ENCODE results near the gene TREML2. TPM values are rescaled to one million over a fixed set of nuclear protein-coding genes. Genes with fewer than 3 reads are reported as not detected.

The TREML2 gene
- total and polyA plus RNA-seq, 9 of the 15 experiments (the other 6 are each of a cell fraction or from before 2014, with no cell fraction given), result 0.20 to 2.9 (median 1.4) TPM

GRCh38 chr6:41159415-41160082, 41.4 kb downstream of the TREML2 start (continued):
- TF ChIP-seq TCFL5 (CRISPR knock-in tag; conservative IDR thresholded peaks at IDR 0.05), result no peak
- TF ChIP-seq CHD4 (IDR thresholded peaks at IDR 0.05; ENCODE audit: insufficient read depth, insufficient replicate concordance, low read depth, low read length, poor library complexity, severe bottlenecking), result no peak
- TF ChIP-seq PHTF2 (CRISPR knock-in tag; IDR thresholded peaks at IDR 0.05), result no peak
- no peak for TF ChIP-seq SMARCB1 (IDR thresholded peaks at IDR 0.05; ENCODE audit: insufficient read length, low read depth)
- TF ChIP-seq WHSC1 (IDR thresholded peaks at IDR 0.05; ENCODE audit: low read length), result no peak
- TF ChIP-seq, protein P1, sequence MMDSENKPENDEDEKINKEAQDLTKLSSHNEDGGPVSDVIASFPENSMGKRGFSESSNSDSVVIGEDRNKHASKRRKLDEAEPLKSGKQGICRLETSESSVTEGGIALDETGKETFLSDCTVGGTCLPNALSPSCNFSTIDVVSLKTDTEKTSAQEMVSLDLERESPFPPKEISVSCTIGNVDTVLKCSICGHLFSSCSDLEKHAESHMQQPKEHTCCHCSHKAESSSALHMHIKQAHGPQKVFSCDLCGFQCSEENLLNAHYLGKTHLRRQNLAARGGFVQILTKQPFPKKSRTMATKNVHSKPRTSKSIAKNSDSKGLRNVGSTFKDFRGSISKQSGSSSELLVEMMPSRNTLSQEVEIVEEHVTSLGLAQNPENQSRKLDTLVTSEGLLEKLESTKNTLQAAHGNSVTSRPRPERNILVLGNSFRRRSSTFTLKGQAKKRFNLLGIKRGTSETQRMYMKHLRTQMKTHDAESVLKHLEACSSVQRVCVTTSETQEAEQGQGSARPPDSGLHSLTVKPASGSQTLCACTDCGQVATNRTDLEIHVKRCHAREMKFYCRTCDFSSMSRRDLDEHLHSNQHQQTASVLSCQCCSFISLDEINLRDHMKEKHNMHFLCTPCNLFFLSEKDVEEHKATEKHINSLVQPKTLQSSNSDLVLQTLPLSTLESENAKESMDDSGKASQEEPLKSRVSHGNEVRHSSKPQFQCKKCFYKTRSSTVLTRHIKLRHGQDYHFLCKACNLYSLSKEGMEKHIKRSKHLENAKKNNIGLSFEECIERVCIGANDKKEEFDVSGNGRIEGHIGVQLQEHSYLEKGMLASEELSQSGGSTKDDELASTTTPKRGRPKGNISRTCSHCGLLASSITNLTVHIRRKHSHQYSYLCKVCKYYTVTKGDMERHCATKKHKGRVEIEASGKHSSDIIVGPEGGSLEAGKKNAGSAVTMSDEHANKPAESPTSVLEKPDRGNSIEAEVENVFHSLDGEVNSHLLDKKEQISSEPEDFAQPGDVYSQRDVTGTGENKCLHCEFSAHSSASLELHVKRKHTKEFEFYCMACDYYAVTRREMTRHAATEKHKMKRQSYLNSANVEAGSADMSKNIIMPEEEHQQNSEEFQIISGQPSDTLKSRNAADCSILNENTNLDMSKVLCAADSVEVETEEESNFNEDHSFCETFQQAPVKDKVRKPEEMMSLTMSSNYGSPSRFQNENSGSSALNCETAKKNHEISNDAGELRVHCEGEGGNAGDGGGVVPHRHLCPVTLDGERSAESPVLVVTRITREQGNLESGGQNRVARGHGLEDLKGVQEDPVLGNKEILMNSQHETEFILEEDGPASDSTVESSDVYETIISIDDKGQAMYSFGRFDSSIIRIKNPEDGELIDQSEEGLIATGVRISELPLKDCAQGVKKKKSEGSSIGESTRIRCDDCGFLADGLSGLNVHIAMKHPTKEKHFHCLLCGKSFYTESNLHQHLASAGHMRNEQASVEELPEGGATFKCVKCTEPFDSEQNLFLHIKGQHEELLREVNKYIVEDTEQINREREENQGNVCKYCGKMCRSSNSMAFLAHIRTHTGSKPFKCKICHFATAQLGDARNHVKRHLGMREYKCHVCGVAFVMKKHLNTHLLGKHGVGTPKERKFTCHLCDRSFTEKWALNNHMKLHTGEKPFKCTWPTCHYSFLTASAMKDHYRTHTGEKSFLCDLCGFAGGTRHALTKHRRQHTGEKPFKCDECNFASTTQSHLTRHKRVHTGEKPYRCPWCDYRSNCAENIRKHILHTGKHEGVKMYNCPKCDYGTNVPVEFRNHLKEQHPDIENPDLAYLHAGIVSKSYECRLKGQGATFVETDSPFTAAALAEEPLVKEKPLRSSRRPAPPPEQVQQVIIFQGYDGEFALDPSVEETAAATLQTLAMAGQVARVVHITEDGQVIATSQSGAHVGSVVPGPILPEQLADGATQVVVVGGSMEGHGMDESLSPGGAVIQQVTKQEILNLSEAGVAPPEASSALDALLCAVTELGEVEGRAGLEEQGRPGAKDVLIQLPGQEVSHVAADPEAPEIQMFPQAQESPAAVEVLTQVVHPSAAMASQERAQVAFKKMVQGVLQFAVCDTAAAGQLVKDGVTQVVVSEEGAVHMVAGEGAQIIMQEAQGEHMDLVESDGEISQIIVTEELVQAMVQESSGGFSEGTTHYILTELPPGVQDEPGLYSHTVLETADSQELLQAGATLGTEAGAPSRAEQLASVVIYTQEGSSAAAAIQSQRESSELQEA (IDR thresholded peaks at IDR 0.05; ENCODE audit: low read depth), result no peak
- TF ChIP-seq XRCC3 (IDR thresholded peaks at IDR 0.05), result no peak
- TF ChIP-seq JUN (IDR thresholded peaks at IDR 0.05; ENCODE audit: borderline replicate concordance, low read depth, low read length), result no peak
- TF ChIP-seq JUN (CRISPR knock-in tag; IDR thresholded peaks at IDR 0.05; ENCODE audit: borderline replicate concordance), result no peak
- no peak for TF ChIP-seq ZNF23 (CRISPR knock-in tag; IDR thresholded peaks at IDR 0.05)
- no peak for TF ChIP-seq RBM34 (IDR thresholded peaks at IDR 0.05; ENCODE audit: borderline replicate concordance, insufficient read depth, low read length)
- no peak for TF ChIP-seq HES1 (IDR thresholded peaks at IDR 0.05; ENCODE audit: low read depth)

All from K562 (cell line).